Middle frontal gyrus (tissue), 1 donor: ENCODE measurements around the gene C19orf33.
"Not testable (repeated sequence)": the region's sequence is repeated elsewhere in the genome, so short reads cannot be mapped to it uniquely, and the experiment has no call there.

ENCODE experiments used
- DNase-seq: peaks from one replicate; pipeline ENCODE4 v3.0.0-alpha.2; 2015; ENCODE audit warnings: low spot score; ENCODE audit errors: extremely low spot score

C19orf33 gene

GRCh38 chr19:38303517-38304351, at the start of gene C19orf33:
TSS of gene C19orf33 (plus strand) at chr19:38304251. CDS start at chr19:38304262, 11 bp downstream.
- no peak for DNase-seq

GRCh38 chr19:38255383-38256014, 48.6 kb upstream of the C19orf33 start:
- no peak for DNase-seq

- DNase-seq: not testable (repeated sequence)
Observed at GRCh38 chr19:38261942-38262341, 42.1 kb upstream of the C19orf33 start.

GRCh38 chr19:38262585-38263268, 41.3 kb upstream of the C19orf33 start:
- DNase-seq: no peak

GRCh38 chr19:38263689-38264485, 40.2 kb upstream of the C19orf33 start:
- DNase-seq: no peak

- DNase-seq: no peak
Observed at GRCh38 chr19:38264486-38265212, 39.4 kb upstream of the C19orf33 start, which contains the start of gene SPINT2. TSS of gene SPINT2 (plus strand) at chr19:38264573. CDS start at chr19:38264893, 320 bp downstream.

- no peak for DNase-seq
Observed at GRCh38 chr19:38265213-38265861, 38.7 kb upstream of the C19orf33 start.

GRCh38 chr19:38265921-38266429, 38.1 kb upstream of the C19orf33 start:
- no peak for DNase-seq

GRCh38 chr19:38266981-38267597, 37.0 kb upstream of the C19orf33 start:
- no peak for DNase-seq

- no peak for DNase-seq
Observed at GRCh38 chr19:38267761-38268483, 36.1 kb upstream of the C19orf33 start.

- DNase-seq: no peak
Observed at GRCh38 chr19:38268539-38268938, 35.5 kb upstream of the C19orf33 start.

GRCh38 chr19:38270587-38271167, 33.4 kb upstream of the C19orf33 start:
- DNase-seq: no peak

GRCh38 chr19:38273499-38273898, 30.6 kb upstream of the C19orf33 start:
- no peak for DNase-seq

- peak; percentile 66 for DNase-seq
Observed at GRCh38 chr19:38274739-38275138, 29.3 kb upstream of the C19orf33 start.

GRCh38 chr19:38276942-38277517, 27.0 kb upstream of the C19orf33 start:
- DNase-seq: no peak

GRCh38 chr19:38277549-38277948, 26.5 kb upstream of the C19orf33 start:
- DNase-seq: no peak

- no peak for DNase-seq
Observed at GRCh38 chr19:38277969-38278680, 25.9 kb upstream of the C19orf33 start.
